WTC11 (cell line): ENCODE measurements around the gene PISD. TPM values are rescaled to one million over a fixed set of nuclear protein-coding genes. Genes with fewer than 3 reads are reported as not detected.

Experiments used
- ATAC-seq: fragments of 200-7000 bp; cut with Tn5 transposase; 2 replicates; pipeline ENCODE4 v1.10.0; 2021; ENCODE audit warnings: mild to moderate bottlenecking, moderate library complexity
- CTCF ChIA-PET: fragments of 300-600 bp; sonication (Branson Sonifier 250); formaldehyde crosslinking; loops from one replicate; lab custom pipeline; 2021; ENCODE audit warnings: antibody characterized with exemption; lab: Charles Lee
- POLR2A ChIA-PET: fragments of 350-600 bp; sonication (Branson Sonifier 250); formaldehyde crosslinking; loops from one replicate; lab custom pipeline; 2021; ENCODE audit warnings: antibody characterized with exemption; lab: Charles Lee
- DNase-seq: peaks from one replicate; pipeline ENCODE4 v3.0.0; 2021; ENCODE audit warnings: low spot score
- H3K27ac Mint-ChIP-seq: 2 replicates; pipeline ENCODE4 v1.8.0; 2021; ENCODE audit warnings: mixed read lengths
- H3K27me3 Mint-ChIP-seq: 2 replicates; pipeline ENCODE4 v1.8.0; 2021; ENCODE audit warnings: low read depth, mild to moderate bottlenecking, moderate library complexity, mixed read lengths
- H3K36me3 Mint-ChIP-seq: 2 replicates; pipeline ENCODE4 v1.8.0; 2021; ENCODE audit warnings: mixed read lengths
- H3K4me1 Mint-ChIP-seq: 2 replicates; pipeline ENCODE4 v1.8.0; 2022; ENCODE audit warnings: mixed read lengths
- H3K4me3 Mint-ChIP-seq: 2 replicates; pipeline ENCODE4 v1.8.0; 2021; ENCODE audit warnings: mild to moderate bottlenecking, moderate library complexity, mixed read lengths
- H3K9me3 Mint-ChIP-seq: 2 replicates; pipeline ENCODE4 v1.8.0; 2021; ENCODE audit warnings: mixed read lengths
- CREB1 ChIP-seq: sonication (generic); formaldehyde crosslinking; IDR thresholded peaks from 2 replicates; pipeline ENCODE4 v1.8.0; 2023; ENCODE audit warnings: mild to moderate bottlenecking, missing genetic modification reagents
- CREM ChIP-seq: sonication (generic); formaldehyde crosslinking; IDR thresholded peaks from 2 replicates; pipeline ENCODE4 v1.8.1; 2022; ENCODE audit warnings: mild to moderate bottlenecking, missing genetic modification reagents, moderate library complexity
- E2F5 ChIP-seq: sonication (generic); formaldehyde crosslinking; IDR thresholded peaks from 2 replicates; pipeline ENCODE4 v1.8.1; 2022; ENCODE audit warnings: mild to moderate bottlenecking, moderate library complexity, missing genetic modification reagents
- FOXK1 ChIP-seq: sonication (generic); formaldehyde crosslinking; IDR thresholded peaks from 2 replicates; pipeline ENCODE4 v1.8.0; 2022; ENCODE audit warnings: mild to moderate bottlenecking, moderate library complexity, missing genetic modification reagents
- FOXP1 ChIP-seq: sonication (generic); formaldehyde crosslinking; IDR thresholded peaks from 2 replicates; pipeline ENCODE4 v1.8.0; 2022; ENCODE audit warnings: missing genetic modification reagents, mild to moderate bottlenecking, moderate library complexity, borderline replicate concordance
- GRHL2 ChIP-seq: fragments of 250-450 bp; sonication (Bioruptor Pico); IDR thresholded peaks from 2 replicates; pipeline ENCODE4 v1.8.0; 2022; ENCODE audit warnings: mild to moderate bottlenecking, moderate library complexity; ENCODE audit not compliant: insufficient replicate concordance, severe bottlenecking
- IRF1 ChIP-seq: sonication (generic); formaldehyde crosslinking; IDR thresholded peaks from 2 replicates; pipeline ENCODE4 v1.8.0; 2023; ENCODE audit warnings: missing genetic modification reagents
- IRF2 ChIP-seq: sonication (generic); formaldehyde crosslinking; IDR thresholded peaks from 2 replicates; pipeline ENCODE4 v1.8.0; 2022; ENCODE audit warnings: low read depth, missing genetic modification reagents, borderline replicate concordance
- MXD4 ChIP-seq: fragments of 250-450 bp; sonication (Bioruptor Pico); IDR thresholded peaks from 2 replicates; pipeline ENCODE4 v1.8.0; 2021; ENCODE audit warnings: mild to moderate bottlenecking, moderate library complexity, borderline replicate concordance
- NR1H2 ChIP-seq: sonication (generic); formaldehyde crosslinking; IDR thresholded peaks from 2 replicates; pipeline ENCODE4 v1.9.0; 2021; ENCODE audit warnings: mild to moderate bottlenecking, moderate library complexity, missing genetic modification reagents
- NR2C2 ChIP-seq: sonication (generic); formaldehyde crosslinking; IDR thresholded peaks from 2 replicates; pipeline ENCODE4 v1.8.0; 2022; ENCODE audit warnings: mild to moderate bottlenecking, missing genetic modification reagents
- NR3C1 ChIP-seq: sonication (generic); formaldehyde crosslinking; conservative IDR thresholded peaks from 2 replicates; pipeline ENCODE4 v1.8.1; 2023; ENCODE audit warnings: low read depth, mild to moderate bottlenecking, missing genetic modification reagents
- SMAD3 ChIP-seq: sonication (generic); formaldehyde crosslinking; IDR thresholded peaks from 2 replicates; pipeline ENCODE4 v1.8.0; 2022; ENCODE audit warnings: missing genetic modification reagents, mild to moderate bottlenecking, borderline replicate concordance
- SP1 ChIP-seq: sonication (generic); formaldehyde crosslinking; conservative IDR thresholded peaks from 2 replicates; pipeline ENCODE4 v1.8.1; 2022; ENCODE audit warnings: missing genetic modification reagents
- TEAD1 ChIP-seq: sonication (generic); formaldehyde crosslinking; IDR thresholded peaks from 2 replicates; pipeline ENCODE4 v1.8.0; 2022; ENCODE audit warnings: mild to moderate bottlenecking, missing genetic modification reagents
- TP53 ChIP-seq: sonication (generic); formaldehyde crosslinking; IDR thresholded peaks from 2 replicates; pipeline ENCODE4 v1.8.1; 2023; ENCODE audit warnings: mild to moderate bottlenecking, missing genetic modification reagents
- USF2 ChIP-seq: sonication (generic); formaldehyde crosslinking; IDR thresholded peaks from 2 replicates; pipeline ENCODE4 v1.8.1; 2023; ENCODE audit warnings: mild to moderate bottlenecking, missing genetic modification reagents, moderate library complexity
- ZNF219 ChIP-seq: sonication (generic); formaldehyde crosslinking; IDR thresholded peaks from 2 replicates; pipeline ENCODE4 v1.8.0; 2023; ENCODE audit warnings: missing genetic modification reagents, mild to moderate bottlenecking, borderline replicate concordance
- ZNF532 ChIP-seq: fragments of 250-450 bp; sonication (Bioruptor Pico); IDR thresholded peaks from 2 replicates; pipeline ENCODE4 v1.9.0; 2021; ENCODE audit warnings: mild to moderate bottlenecking, borderline replicate concordance
- ZNF671 ChIP-seq: fragments of 250-450 bp; sonication (Bioruptor Pico); IDR thresholded peaks from 2 replicates; pipeline ENCODE4 v1.8.0; 2021; ENCODE audit warnings: mild to moderate bottlenecking
- total RNA-seq: library from RNA; stranded (reverse); gene quantifications from 3 replicates; pipeline ENCODE4 v1.2.3, GENCODE V29; 2021
- TF ChIP-seq, protein P1 (sequence below): fragments of 250-450 bp; sonication (Bioruptor Pico); IDR thresholded peaks from 2 replicates; pipeline ENCODE4 v1.8.0; 2021; ENCODE audit warnings: mild to moderate bottlenecking
- TF ChIP-seq, protein P2 (sequence below): fragments of 250-450 bp; sonication (Bioruptor Pico); IDR thresholded peaks from 2 replicates; pipeline ENCODE4 v1.9.0; 2021; ENCODE audit warnings: mild to moderate bottlenecking
- TF ChIP-seq, protein P3 (sequence below): sonication (generic); formaldehyde crosslinking; IDR thresholded peaks from 2 replicates; pipeline ENCODE4 v1.8.1; 2023; ENCODE audit warnings: mild to moderate bottlenecking, moderate library complexity, missing genetic modification reagents

PISD gene
- total RNA-seq, 1 experiment from 2014 or later: 55.7 TPM

GRCh38 chr22:31683181-31684105 lies 21.4 kb upstream of the PISD start (continued):
- no peak for TF ChIP-seq ZNF532 (CRISPR knock-in tag)
- TF ChIP-seq, protein P1, sequence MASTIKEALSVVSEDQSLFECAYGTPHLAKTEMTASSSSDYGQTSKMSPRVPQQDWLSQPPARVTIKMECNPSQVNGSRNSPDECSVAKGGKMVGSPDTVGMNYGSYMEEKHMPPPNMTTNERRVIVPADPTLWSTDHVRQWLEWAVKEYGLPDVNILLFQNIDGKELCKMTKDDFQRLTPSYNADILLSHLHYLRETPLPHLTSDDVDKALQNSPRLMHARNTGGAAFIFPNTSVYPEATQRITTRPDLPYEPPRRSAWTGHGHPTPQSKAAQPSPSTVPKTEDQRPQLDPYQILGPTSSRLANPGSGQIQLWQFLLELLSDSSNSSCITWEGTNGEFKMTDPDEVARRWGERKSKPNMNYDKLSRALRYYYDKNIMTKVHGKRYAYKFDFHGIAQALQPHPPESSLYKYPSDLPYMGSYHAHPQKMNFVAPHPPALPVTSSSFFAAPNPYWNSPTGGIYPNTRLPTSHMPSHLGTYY (CRISPR knock-in tag): no peak
- TF ChIP-seq CREB1 (CRISPR knock-in tag): no peak
- TF ChIP-seq USF2: no peak
- no peak for TF ChIP-seq ZNF219 (CRISPR knock-in tag)
- TF ChIP-seq MXD4: no peak
- TF ChIP-seq NR1H2 (CRISPR knock-in tag): no peak
- TF ChIP-seq FOXP1: no peak
- TF ChIP-seq, protein P2, sequence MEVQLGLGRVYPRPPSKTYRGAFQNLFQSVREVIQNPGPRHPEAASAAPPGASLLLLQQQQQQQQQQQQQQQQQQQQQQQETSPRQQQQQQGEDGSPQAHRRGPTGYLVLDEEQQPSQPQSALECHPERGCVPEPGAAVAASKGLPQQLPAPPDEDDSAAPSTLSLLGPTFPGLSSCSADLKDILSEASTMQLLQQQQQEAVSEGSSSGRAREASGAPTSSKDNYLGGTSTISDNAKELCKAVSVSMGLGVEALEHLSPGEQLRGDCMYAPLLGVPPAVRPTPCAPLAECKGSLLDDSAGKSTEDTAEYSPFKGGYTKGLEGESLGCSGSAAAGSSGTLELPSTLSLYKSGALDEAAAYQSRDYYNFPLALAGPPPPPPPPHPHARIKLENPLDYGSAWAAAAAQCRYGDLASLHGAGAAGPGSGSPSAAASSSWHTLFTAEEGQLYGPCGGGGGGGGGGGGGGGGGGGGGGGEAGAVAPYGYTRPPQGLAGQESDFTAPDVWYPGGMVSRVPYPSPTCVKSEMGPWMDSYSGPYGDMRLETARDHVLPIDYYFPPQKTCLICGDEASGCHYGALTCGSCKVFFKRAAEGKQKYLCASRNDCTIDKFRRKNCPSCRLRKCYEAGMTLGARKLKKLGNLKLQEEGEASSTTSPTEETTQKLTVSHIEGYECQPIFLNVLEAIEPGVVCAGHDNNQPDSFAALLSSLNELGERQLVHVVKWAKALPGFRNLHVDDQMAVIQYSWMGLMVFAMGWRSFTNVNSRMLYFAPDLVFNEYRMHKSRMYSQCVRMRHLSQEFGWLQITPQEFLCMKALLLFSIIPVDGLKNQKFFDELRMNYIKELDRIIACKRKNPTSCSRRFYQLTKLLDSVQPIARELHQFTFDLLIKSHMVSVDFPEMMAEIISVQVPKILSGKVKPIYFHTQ (CRISPR knock-in tag): no peak
- TF ChIP-seq CREM (CRISPR knock-in tag): no peak
- TF ChIP-seq ZNF671: no peak

DNA sequence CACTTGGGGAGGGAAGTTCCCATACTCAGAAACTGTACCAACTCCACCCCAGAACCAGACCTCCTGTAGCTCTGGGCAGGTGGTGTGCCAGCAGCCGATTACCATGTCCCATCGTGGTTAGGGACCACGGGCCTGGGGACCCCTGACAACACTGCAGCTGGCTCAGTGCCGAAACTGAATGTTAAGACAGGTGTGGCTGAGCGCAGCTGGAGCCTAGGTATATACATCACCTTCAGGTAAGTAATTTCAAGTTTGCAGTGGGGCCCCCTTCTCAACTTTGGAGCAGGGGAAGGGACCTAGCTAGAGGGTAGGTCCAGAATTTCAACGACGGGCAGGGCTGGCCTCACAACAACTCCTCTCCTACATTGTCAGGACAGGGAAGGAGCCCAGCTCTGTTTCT lies 20.7 kb upstream of the PISD start:
- H3K36me3 Mint-ChIP-seq: peaks cover 29% of the 10 kb centered on the region
- no peak for ATAC-seq
- H3K4me1 Mint-ChIP-seq: no peaks in the 10 kb centered on the region; the same call in 1 of the 2 replicates
- H3K27ac Mint-ChIP-seq: 0 out of 2 replicates have a peak overlapping the region, but pooled peaks have one; percentile 21
- H3K27me3 Mint-ChIP-seq: no peaks in the 10 kb centered on the region
- no peak overlapping the region for H3K4me3 Mint-ChIP-seq
- CTCF ChIA-PET: interaction anchor here (1.9 to 2.8 kb wide), 2 partner anchors 17 to 287 kb away, joined by 5 to 15 read pairs; no protein-coding TSS in a partner anchor
- H3K9me3 Mint-ChIP-seq: no peaks in the 10 kb centered on the region
- POLR2A ChIA-PET: no interaction called here
- no peak for DNase-seq
- no peak for TF ChIP-seq ZNF219 (CRISPR knock-in tag)
- no peak for TF ChIP-seq GRHL2 (CRISPR knock-in tag)
- no peak for TF ChIP-seq E2F5 (CRISPR knock-in tag)
- no peak for TF ChIP-seq TEAD1 (CRISPR knock-in tag)
- no peak for TF ChIP-seq CREB1 (CRISPR knock-in tag)
- no peak for TF ChIP-seq IRF2 (CRISPR knock-in tag)
- TF ChIP-seq TP53: no peak
- no peak for TF ChIP-seq NR2C2 (CRISPR knock-in tag)
- no peak for TF ChIP-seq FOXK1
- no peak for TF ChIP-seq SMAD3 (CRISPR knock-in tag)
- TF ChIP-seq, protein P3, sequence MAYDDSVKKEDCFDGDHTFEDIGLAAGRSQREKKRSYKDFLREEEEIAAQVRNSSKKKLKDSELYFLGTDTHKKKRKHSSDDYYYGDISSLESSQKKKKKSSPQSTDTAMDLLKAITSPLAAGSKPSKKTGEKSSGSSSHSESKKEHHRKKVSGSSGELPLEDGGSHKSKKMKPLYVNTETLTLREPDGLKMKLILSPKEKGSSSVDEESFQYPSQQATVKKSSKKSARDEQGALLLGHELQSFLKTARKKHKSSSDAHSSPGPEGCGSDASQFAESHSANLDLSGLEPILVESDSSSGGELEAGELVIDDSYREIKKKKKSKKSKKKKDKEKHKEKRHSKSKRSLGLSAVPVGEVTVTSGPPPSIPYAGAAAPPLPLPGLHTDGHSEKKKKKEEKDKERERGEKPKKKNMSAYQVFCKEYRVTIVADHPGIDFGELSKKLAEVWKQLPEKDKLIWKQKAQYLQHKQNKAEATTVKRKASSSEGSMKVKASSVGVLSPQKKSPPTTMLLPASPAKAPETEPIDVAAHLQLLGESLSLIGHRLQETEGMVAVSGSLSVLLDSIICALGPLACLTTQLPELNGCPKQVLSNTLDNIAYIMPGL: no peak
- no peak for TF ChIP-seq IRF1
- no peak for TF ChIP-seq NR3C1 (CRISPR knock-in tag)
- no peak for TF ChIP-seq SP1 (CRISPR knock-in tag)
